ENCODE results near the gene GLCE.
"Not testable (repeated sequence)": the region's sequence is repeated elsewhere in the genome, so short reads cannot be mapped to it uniquely, and the experiment has no call there.

Gene GLCE

DNA sequence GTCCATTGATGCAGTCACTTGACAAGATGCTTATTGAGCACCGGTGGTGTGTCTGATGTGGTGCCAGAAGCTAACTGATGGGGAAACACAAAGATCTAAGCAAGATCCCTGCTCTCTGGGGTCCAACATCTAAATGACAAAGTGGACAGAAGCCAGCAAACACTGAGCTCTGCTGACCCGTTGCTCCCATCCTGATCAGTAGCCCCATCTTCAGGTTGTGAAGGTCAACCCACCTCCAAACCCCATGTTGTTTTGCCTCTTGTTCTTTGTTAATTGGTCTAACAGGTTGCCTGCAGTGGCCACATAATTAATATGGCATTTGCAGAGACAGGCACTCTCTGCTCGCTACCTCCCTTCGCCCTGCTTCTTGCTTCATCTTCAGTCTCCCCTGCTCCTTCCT lies 21.5 kb upstream of the GLCE start:
- FAIRE-seq = no peak

DNA sequence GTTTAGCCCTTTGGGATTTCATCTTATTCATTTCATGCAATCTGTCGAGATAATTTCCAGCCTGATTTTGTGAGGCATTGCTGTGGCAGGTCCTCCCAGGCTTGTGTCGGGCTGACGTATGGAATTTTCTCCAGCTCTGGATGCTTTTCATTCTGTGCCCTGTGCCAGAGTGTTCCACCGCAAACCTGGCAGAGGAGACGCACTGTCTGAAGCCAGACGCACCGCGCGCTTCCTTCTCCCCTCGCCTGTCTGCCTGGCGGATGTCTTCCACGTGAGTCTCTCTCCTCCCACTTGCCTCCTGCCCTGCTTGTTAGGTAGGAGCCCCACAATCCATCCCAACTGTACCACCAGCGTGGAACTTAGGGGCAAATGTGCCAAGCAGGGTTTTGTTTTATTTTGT lies 20.1 kb upstream of the GLCE start:
- FAIRE-seq = no peak

DNA sequence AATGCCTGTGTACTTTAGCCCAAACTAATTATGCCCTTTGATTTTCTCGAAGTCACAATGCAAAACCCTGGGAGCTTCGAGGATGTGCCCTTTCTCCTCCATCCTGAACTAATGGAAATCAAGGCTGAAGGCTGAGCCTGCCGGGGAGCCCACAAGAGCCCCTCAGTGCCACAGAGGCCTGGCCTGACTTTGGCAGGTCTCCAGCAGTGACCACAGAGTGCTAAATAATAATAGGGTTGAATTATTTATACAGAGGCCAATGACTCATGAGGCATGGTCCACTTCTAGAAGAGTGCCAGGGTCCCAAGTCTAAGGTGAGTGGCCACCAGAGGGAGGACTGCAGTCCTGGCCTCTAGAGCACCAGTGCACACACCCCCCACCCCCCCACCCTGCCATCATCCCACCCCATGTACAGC lies 19.1 kb upstream of the GLCE start:
- no peak for FAIRE-seq

GRCh38 chr15:69141833-69142232 lies 18.6 kb upstream of the GLCE start:
- no peak for FAIRE-seq

- FAIRE-seq = no peak
These were observed 16.5 kb upstream of the GLCE start for GRCh38 chr15:69143756-69144436.

DNA sequence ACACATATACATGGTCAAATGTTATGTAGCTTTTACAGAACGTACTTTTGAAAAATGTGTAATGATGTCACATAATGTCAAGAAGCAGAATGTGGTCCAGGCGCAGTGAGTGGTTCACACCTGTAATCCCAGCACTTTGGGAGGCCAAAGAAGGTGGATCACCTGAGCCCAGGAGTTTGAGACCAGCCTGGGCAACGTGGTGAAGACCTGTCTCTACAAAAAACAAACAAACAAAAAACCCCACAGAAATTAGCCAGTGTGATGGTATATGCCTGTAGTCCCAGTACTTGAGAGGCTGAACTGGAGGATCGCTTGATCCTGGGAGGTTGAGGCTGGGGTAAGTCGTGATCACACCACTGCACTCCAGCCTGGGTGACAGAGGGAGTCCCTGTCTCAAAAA lies 15.9 kb upstream of the GLCE start:
- no peak for FAIRE-seq

GRCh38 chr15:69145149-69145693 lies 15.2 kb upstream of the GLCE start:
- no peak for FAIRE-seq

- FAIRE-seq = no peak
These were observed 14.5 kb upstream of the GLCE start for GRCh38 chr15:69145694-69146492.

- FAIRE-seq = no peak
These were observed 13.6 kb upstream of the GLCE start for GRCh38 chr15:69146724-69147435.

DNA sequence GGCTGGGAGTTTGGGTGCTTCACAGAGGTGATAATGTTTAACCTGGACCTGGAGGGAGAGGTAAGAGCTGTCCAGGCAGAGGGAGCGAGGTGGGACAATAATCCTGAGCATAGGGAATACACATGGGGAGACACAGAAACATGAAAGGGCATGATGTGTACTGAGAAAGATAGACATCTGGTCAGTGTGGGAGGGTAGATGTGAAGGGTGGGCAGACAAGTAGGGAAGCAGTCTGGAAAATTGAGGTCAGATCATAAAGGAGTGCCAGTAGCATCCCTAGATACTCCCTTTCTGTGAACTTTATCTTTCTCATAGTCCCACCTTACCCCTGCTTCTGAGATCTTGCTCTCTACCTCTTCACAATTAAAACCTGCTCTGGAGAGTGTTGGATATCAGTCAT lies 12.0 kb upstream of the GLCE start:
- FAIRE-seq = no peak

DNA sequence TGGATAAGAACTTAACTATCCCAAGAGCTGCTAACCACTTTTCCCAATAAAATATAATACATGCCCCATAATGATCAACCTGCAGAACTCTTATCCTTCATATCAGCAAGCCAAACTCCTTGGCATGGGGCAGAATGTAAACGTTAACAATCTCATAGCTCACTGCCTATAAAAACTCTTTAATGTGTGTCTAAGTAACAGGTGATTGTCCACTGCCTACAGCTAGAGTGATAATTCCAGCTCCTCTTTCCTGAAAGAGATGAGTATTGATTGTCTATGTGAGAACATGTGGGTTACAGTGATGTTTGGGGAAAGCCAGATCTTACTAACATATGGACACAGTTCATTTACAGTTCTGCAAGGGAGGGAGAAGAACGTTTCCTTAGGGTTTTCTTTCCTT lies 11.3 kb upstream of the GLCE start:
- no peak for FAIRE-seq

DNA sequence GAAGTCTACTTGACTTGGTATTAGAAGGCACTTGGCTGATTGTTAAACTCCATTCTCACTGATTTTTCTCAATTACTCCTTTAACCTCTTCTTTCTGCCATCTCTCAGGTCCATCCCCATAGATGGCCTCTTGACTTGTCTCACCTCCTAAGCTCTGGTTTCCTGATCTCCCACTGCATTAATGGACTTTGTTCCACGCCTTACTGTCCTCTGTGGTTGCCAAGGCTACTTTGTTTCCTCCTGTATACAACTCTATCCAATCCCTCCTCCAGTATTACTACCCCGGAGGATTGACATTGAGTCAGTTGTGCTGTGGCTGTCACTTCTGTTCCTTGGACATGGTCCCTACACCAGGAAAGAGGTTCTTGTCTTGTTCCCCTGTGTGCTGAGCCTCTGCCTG lies 10.6 kb upstream of the GLCE start:
- no peak for FAIRE-seq

DNA sequence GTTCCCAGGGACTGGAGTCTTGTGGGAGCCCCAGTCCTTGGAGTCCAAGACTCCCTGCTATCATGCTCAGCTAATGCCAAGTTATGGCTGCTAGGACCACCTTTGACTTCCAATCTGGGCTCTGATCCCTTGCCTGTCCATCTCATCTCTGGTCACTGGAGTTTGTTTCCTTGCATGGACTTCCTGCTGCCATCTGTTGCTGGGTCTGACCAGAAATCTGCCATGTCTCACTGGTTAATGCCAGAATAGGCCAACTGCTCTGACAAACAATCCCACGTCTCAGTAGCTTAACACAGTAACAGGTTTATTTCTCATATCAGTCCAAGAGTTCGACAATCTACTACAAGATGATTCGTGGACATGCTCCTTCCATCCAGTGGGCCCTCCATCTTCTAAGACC lies 10.1 kb upstream of the GLCE start:
- no peak for FAIRE-seq

DNA sequence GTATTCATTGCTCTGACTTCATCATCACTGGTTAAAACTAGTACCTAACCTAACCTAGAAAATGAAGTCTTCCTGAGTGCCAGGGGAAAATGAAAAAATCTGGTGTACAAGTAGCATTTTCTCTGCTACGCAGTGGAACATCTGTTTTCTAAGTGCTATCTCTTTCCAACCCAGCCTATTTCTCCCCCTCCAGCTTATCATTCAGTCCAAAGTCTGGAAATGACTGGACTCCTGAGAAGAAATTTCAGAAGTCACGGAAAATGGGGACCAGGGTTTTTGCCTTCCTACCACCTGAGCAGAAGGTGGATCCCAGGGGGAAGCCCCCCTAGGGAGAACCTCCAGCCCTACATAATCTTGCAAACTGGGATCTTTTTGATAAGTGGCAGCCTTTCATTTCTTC lies 9.6 kb upstream of the GLCE start:
- no peak for FAIRE-seq

DNA sequence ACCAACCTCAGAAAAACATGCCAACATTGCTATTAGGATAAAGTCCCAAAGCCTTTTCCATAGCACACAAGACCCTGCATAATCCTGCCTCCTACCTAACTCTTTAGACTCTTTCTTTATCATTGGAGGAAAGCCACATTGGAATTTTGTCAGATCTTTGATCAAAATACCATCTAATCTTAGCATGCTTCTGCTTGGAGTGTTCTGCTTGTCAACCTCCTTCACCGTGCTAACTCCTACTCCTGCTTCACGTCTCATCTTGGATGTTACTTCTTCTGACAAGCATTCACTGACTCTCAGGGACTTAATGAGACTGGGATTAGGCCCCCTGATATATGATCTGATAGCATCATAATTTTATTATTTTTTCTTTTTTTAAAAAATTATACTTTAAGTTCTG lies 7.4 kb upstream of the GLCE start:
- no peak for FAIRE-seq

DNA sequence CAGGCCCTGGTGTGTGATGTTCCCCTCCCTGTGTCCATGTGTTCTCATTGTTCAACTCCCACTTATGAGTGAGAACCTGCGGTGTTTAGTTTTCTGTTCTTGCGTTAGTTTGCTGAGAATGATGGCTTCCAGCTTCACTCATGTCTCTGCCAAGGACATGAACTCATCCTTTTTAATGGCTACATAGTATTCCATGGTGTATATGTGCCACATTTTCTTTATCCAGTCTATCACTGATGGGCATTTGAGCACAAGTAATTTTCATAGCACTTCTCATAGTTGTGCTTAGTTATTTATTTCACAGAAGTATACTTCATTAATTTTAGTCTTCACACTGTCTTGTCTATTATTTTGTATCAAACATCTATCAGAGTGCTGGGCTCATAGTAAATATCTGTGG lies 6.8 kb upstream of the GLCE start:
- not testable (repeated sequence) for FAIRE-seq

- FAIRE-seq = no peak
These were observed 6.4 kb upstream of the GLCE start for GRCh38 chr15:69154078-69154477.

- FAIRE-seq = no peak
These were observed 5.8 kb upstream of the GLCE start for GRCh38 chr15:69154684-69155083.

DNA sequence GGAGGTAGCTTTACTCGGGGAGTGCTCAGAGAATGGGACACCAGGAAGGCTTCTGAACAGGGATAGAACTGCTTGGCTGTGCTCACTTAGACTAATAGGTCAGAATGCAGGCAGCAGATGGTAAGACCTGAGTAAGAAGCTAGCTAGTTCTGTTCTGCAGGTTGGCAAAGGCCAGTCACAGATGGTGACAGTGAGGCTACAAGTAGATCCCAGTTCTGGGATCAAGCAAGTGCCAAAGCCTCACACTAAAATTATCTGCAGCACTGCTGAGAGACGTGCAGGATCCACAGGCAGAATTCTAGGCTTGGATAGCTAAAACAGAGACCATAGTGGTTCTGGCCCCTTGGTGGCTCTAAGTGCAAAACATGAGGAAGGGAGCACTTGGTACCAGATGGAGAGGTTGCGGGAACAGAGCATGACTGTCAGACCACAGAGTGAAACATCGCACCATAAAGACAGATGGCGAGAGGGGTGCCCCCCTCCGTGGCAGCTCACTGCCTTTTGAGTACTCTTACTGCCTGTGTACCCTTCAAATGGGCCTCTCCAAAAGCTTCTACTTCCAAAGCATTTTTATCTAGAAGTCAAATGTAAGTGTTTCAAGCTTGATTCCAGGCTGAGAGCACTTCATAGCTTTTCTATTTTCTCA lies 3.6 kb upstream of the GLCE start:
- FAIRE-seq = no peak

DNA sequence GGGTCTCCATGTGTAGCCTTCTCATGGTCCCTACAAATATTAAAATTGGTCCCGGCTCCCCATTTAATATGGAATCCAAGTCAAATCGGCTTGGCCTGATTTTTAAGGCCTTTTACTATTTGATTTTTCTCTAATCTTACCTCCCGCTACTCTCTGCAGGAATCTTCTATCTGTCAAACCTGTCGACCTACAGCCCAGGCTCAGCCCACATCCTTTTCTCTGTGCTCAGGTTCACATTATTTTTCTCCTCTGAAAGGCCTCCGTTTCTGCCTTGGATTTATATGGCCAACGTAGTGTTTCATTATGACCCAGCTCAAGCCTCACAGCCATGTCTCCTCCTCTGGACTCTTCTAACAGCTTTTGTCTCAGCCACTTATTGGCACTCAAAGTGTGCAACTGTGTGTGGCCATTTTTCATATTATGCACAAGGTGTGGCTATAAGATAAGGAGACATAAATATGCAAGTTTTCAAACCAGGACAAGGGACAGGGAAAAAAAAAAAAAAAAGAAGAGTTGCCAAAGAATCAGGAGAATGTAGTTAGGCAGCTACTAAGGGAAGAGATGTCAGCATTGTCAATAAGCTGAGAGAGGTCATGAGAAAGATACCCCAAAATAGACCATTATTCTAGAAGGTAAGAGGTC lies 2.1 kb upstream of the GLCE start:
- FAIRE-seq = no peak

DNA sequence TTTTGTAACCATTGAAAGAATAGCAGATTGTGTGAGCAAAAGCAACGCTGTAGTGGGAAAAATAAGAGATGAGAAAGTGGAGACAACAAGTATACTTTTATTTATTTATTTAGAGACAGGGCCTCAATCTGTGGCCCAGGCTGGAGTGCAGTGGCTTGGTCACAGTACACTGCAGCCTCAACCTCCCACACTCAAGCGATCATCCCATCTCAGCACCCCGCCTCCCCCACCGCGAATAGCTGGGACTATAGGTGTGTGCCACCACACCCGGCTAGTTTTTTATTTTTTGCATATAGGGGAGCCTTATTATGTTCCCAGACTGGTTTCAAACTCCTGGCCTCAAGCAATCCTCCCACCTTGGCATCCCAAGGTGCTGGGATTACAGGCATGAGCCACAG lies 1.6 kb upstream of the GLCE start:
- no peak for FAIRE-seq

DNA sequence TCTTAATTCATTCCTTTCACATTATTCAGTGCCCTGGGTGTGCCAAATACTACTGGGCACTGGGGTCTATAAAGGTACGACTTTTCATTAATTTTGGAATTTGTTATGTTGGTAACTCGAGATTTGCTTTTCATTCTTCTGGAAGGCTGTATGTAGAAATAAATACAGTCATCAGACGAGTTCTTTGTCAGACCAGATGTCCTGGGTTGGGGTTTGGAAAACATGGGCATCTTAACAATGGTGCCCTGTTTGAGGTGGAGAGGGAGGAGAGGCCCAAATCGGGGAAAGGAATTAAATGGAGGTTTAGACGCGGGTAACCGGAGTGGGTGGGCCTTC lies 662 bp upstream of the GLCE start:
- no peak for FAIRE-seq

Data from A204.1 (cell line).